Parietal lobe (tissue), 2 donors: Measurements from ENCODE around the gene CCDC121. TPM values are rescaled to one million over a fixed set of nuclear protein-coding genes. Genes with fewer than 3 reads are reported as not detected.

ENCODE experiments used
- small RNA-seq: library from RNA; depleted of rRNA; stranded (forward); fragments of <200 nt; gene quantifications from one replicate; pipeline ENCODE3, GENCODE V24; 2014; ENCODE audit warnings: low replicate concordance
- total RNA-seq: library from RNA; depleted of rRNA; stranded (reverse); fragments of >200 nt; gene quantifications from one replicate; pipeline ENCODE4 v1.2.3, GENCODE V29; 2014

CCDC121 gene, protein sequence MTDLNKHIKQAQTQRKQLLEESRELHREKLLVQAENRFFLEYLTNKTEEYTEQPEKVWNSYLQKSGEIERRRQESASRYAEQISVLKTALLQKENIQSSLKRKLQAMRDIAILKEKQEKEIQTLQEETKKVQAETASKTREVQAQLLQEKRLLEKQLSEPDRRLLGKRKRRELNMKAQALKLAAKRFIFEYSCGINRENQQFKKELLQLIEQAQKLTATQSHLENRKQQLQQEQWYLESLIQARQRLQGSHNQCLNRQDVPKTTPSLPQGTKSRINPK
- total RNA-seq, result 4.1 TPM

DNA sequence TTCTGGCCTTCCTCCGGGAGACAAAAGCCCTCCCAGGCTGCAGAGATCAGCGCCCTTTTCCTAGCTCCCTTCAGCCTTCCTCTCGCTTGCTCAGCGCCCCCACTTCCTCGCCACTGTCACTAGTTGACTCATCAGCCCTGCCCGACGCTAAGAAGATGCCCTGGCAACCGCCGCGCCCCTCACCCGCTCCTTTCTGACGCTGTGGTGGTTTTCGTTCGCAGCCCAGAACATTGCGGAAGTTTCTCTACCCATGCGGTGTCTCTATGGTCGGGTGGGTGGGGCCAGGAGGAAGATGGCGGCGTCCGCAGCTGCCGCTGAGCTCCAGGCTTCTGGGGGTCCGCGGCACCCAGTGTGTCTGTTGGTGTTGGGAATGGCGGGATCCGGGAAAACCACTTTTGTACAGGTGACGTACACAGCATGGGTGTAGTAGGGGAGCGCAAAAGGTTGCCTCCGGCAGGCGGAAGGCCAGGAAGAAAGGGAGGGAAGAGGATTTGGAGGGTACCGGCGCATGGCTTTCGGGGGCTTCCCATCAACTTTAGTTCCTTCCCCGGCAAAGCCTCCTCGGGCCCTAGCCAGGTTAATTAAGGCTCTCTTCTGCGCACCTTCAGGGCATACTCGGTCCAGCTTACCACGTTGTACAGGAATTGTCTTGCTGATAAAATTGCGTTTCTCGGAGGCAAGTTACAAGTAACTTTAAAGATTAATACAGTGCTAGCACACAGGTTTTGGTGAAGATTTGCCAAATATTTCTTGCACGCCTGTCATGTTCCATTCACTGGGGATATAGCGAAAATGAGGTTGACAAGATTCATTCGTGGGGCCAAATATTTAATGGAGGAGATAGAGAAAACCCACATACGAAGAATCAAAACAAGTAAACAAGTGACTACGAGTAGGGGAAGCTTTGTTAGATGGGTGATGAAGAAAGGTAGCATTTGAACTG lies at the start of gene CCDC121, which contains the start of gene GPN1:
CCDC121 (minus strand) TSS at position 246 of the 943 bp plus-strand sequence. CDS start 1,213 bp downstream, outside the sequence.
GPN1 (plus strand) TSS at position 284 of the 943 bp plus-strand sequence; CDS start at position 293, 9 bp downstream.

DNA sequence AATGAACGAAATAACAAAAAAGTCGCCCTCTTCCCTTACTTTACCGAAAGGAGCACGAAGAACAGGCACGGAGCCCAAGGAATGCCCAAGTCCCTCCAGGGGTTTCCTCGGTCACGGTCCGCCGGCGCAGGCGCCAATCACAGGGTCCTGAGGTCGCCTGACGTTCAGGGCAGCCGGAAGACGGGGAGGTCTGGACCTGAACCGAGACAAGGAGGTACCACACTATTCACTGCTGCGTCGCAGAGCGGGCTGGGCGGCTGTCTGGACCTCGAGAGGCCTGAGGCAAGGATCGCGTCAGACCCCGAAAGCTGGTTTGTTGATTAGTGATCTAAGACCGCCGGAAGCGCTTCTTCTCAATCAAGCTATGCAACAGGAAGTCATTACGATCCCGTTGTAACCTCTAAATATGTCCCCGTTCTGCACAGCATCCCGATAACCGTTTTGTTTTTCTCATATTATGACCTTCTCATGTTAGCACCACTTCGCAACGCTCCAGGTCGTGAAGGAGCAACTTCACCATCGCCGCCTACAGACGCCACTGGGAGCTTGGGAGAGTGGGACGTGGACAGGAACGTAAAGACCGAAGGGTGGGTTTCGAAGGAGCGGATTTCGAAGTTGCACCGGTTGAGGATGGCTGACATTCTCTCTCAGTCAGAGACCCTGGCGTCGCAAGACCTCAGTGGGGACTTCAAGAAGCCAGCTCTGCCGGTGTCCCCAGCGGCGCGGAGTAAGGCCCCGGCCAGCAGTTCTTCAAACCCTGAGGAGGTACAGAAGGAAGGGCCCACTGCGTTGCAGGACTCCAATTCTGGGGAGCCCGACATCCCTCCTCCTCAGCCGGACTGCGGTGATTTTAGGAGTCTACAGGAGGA lies 34.7 kb upstream of the CCDC121 start, which contains the start of the genes SLC4A1AP and SUPT7L:
SLC4A1AP (plus strand) TSS at position 605 of the 869 bp plus-strand sequence; CDS start at position 631, 26 bp downstream.
SUPT7L (minus strand) TSS at position 330 of the 869 bp plus-strand sequence. CDS start 1,422 bp downstream, outside the sequence.

DNA sequence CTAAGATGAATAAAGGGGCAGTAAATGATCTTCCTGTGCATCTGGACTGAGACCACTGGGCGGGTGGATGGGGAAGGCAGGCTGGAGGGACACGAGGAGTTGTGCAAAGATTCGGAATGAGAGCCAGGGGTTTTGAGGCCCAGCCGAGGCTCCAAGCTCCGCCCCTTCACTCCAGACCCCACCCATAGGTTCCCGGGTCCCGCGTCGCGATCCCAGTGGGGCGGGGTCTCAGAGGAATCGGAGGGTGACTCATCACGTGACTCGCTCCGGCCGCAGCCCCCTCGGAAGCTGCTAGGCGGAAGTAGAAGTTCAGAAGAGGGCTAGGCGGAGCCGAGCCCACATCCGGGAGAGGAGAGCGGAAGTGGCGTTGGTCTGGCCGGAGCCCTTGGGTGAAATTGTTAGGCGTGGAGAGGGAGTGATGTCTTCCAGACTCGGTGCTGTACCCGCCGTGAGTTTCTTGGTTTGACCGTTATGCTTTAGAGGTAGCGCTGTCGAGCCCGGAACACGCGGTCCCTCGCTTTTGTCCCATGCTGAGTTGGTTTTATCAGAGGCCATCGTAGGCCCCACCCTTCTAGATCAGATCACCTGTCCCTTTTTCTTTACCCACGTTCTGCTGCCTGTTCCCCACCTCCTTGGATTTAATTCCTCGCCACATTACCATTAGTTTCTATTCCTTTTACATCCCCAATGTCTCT lies 46.0 kb downstream of the CCDC121 start, which contains the start of gene ZNF512:
ZNF512 (plus strand) TSS at position 348 of the 695 bp plus-strand sequence; CDS start at position 419, 71 bp downstream.

Small RNA genes lying within 50 kb of the gene (small RNA-seq; reads per million reads assigned to genes)
- gene RF00340, result not detected

Other genes starting within 250 kb of the CCDC121 start
- 12.8 TPM for gene ZNF513, start 248.3 kb downstream of the CCDC121 start, total RNA-seq
- gene PPM1G, start 219.4 kb downstream of the CCDC121 start, total RNA-seq, result 63.2 TPM
- gene NRBP1, start 200.4 kb downstream of the CCDC121 start, total RNA-seq, result 82.9 TPM
- not detected for gene KRTCAP3, start 186.6 kb downstream of the CCDC121 start, total RNA-seq
- 70.7 TPM for gene IFT172, start 139.3 kb downstream of the CCDC121 start, total RNA-seq
- gene FNDC4, start 133.8 kb downstream of the CCDC121 start, total RNA-seq, result 43.2 TPM
- 1.3 TPM for gene GCKR, start 132.2 kb downstream of the CCDC121 start, total RNA-seq
- 69.8 TPM for gene ZNF512, start 46.0 kb downstream of the CCDC121 start, total RNA-seq
- gene GPN1, start within 50 bp of the CCDC121 start, total RNA-seq, result 31.6 TPM
- 46.0 TPM for gene SUPT7L, start 34.6 kb upstream of the CCDC121 start, total RNA-seq
- 36.6 TPM for gene SLC4A1AP, start 34.9 kb upstream of the CCDC121 start, total RNA-seq
- 54.5 TPM for gene MRPL33, start 142.7 kb upstream of the CCDC121 start, total RNA-seq